Activated T-cell treated with anti-CD3 and anti-CD28 coated beads for 48 hours (primary cell): ENCODE results near the gene ZIC2.

ENCODE experiments used
- DNase-seq: peaks from one replicate; pipeline ENCODE4 v3.0.0-alpha.2; 2020; ENCODE audit warnings: low read depth

Gene ZIC2

DNA sequence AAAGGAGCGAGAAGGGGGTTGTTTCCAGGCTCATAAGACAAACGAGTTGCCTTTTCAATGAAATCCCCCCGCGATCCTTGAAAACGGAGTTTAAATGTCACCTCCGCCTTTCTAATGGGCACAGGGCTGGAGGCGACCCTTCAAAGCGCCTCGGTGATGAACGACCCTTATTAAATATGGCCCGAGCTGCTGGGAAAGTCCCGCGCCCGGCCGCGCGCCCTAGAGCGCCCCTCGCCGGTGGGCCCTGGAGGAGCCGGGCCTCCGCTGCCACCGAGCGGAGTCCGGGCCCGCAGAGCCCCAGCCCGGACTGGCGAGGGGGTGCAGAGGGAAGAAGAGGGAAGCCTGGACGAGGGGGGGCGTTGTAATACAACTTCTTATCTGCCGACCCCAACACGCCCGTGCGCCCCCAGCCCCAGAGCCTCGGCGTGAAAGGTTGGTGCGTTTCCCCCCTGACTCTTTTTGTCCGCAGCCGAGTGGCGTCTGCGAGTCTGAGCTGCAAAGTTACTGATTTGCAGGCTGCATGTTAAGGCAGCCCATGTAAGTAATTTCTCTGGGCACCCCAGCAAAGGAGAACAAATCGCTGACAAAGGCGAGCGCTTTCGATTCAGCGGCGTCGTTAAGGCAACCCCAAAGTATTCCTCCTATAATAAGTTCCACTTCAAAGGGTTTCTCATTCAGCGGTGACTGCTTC is 21.9 kb upstream of the ZIC2 start:
- DNase-seq, result no peak

DNA sequence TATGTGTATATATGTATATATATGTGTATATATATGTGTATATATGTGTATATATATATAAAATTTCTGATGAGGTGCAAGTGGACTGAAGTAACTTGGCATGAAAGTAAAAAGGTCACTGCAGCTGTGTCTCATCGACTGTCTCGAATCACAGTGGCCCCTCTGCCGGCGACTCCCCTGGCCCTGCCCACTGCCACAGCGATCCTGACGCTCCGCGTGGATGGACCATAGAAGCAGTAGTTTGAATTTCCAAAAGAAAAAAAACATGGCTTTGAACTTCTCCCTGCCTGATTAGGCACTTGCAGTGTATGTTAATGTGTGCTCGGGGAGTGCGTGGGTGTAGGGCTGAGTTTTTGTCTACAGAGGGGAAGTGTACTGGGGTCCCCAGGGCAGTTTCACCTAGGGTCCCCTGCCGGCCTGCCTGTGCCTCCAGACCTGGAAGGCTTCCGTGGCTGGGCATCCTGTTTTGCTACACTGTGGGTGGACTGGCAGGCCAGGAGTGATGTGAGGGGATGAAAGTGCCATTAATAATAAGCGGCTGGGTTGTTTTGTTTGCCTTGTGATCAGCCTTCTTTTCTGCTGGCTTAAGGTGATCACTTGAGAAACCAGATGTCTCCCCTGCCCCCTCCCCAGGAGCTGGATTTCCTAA is 20.8 kb upstream of the ZIC2 start:
- no peak for DNase-seq

DNA sequence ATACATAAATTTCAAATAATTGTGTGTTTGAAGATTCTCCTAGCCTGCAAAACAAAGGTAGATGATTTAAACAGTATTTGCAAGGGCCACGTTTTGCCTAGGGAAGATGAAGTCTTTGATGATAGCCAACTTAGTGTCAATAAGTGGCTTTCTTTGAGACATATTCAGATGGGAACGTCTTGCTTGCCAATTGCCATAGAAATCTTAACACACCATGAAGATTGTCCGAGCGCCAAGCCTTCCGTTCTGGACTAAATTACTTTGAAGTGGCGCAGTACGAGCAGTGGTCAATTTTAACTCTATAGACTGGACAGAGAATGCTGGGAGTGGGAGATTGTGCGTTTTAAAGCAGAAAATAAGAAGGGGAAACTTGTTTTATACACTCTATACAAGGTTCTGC is 19.9 kb upstream of the ZIC2 start:
- no peak for DNase-seq

DNA sequence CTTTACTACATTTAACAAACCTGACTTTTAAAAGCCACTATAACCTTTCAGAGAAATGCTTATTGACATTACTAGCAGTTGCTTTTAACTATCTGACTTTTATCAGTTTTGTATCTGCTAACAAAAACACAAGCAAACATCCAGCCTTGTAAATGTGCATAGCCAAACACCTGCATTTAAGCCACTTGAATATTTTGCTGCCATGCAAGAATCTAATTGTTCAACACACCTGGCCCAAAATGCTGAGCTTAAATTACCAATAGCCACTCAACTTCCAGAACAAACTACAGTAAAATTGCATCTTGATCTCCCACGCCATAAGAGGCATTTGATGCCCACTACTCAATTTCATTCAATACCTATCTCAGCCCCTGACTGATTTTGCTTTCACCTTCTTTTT is 19.3 kb upstream of the ZIC2 start:
- no peak for DNase-seq

DNA sequence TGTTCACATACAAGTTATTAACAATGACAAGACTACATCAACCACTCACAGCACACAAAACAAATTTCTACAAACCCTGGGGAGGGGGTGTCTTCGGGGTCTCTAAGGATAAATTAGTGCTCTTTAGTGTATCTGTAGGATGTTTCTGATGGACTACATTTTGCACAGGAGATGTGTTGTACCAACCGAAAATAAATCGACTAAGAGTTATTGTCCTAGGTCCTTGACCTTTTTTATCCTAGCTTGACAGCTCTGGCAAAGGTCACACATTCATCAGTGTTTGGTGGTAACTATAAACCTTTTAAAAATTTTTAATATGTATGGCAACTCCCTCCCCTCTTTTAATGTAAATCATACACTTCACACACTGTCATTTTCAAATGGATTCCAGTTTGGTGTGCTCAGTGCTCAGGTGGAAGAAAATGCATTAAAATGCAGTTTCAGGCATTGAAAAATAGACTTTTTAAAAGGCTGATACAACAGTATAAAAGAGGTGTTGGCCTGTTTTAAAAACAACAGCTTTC is 17.7 kb upstream of the ZIC2 start:
- no peak for DNase-seq

DNA sequence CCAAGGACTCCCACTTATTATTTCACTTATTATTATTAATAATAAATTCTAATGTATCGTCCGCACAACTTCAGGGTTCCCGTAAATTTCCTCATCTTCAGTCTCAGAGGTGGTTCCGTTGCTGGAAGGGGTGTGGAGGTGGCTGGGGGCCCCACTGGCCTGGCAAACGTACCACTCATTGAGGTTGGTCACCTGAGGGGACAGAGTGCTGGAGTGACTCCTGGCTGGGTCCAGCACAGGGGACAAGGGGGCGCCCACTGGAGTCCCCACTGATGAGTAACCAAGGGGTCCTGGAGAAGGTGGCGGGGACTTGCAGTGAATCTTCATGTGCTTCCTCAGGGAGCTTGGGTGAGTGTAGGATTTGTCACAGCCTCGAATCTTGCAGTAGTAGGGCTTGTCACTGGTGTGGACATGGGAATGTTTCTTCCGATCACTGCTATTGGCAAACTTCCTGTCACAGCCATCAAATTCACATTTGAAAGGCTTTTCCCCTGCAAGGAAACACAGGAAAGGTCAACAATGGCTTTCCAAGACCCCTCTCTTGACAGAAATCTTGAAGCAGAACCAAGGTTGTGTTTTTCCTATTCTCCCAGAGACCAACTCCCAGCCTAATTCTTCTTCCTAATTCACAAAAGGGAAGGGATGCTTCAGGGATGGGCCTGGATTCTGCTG is 16.1 kb upstream of the ZIC2 start:
- DNase-seq, result no peak

DNA sequence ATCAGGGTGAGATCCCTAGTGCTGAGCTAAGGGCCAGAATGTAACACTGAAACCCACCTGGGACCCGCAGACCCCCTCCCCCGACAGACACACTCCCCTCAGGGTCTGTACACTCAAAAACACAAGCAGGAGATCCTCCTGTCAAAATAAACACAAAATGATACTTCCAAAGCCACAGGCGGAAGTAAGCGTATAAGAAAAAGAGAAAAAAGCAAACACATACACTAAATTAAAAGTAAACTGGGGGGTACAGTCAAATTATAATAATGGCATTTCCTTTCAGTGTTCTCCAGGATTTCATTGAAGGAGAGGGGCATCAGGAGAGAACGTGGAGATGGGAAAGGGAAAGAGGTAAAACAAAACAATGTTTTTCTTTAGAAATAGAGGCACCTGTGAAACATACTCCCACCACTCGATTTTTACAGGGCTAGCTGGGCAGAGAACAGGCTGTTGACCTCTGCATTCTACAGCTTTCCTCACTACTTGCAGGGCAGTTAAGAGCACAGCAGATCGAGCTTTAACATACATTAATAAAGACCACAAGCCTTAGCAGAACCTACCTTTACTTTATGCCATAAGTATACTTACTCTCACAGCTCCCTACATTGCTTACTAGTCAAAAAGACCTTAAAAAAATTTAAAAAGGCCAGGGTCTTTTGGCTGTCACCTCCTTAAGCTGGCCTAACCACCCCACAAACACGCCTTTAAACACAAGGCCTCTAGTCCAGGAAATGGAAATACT is 15.3 kb upstream of the ZIC2 start:
- no peak for DNase-seq

DNA sequence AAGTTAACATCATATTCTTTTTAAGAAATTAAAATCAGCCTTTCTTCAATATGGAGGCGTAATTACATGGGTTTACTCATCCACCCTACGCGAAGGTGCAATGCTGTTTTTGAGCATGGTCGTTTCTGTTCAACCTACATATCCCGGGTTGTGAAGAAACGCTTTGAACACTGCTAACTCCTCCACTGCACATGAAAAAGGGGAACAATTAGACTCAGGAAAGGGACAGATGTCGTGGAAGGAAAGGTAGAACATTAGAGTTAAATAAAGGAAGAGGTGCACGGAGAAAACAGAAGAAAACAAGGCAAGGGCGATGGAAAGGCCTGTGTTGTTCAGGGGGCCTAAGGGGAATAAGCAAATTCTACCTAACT is 14.1 kb upstream of the ZIC2 start:
- DNase-seq, result no peak

DNA sequence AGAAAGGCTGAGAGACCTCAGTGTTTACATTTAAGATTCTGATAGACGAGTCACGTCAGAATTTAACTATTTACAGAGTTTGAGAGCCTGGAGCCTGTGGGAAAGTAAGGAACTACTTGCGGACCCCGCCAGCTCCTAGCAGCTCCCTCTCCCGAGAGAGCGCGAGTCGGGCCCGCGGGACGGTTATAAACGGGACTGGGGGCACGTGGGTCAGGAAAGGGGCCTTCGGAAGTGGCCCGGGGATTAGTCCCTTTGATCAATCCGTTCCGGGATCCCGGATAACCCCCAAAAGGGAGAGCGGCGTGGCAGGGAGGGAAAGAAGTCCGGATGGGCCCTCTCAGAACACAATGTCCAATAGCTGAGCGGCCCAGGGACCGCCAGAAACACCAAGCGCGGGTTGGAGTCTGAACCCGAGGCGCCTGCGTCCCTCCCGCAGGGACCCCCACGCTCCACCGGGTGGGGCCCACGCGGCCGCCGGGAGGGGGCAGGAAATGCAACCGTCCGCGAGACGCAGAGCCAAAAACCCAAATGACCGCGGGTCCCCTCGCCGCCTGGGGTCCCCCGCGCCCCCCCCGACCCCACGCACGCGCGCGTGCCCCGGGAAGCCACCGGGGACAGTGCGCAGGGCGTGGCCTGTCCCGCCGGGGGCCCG is 13.6 kb upstream of the ZIC2 start:
- DNase-seq, result no peak

DNA sequence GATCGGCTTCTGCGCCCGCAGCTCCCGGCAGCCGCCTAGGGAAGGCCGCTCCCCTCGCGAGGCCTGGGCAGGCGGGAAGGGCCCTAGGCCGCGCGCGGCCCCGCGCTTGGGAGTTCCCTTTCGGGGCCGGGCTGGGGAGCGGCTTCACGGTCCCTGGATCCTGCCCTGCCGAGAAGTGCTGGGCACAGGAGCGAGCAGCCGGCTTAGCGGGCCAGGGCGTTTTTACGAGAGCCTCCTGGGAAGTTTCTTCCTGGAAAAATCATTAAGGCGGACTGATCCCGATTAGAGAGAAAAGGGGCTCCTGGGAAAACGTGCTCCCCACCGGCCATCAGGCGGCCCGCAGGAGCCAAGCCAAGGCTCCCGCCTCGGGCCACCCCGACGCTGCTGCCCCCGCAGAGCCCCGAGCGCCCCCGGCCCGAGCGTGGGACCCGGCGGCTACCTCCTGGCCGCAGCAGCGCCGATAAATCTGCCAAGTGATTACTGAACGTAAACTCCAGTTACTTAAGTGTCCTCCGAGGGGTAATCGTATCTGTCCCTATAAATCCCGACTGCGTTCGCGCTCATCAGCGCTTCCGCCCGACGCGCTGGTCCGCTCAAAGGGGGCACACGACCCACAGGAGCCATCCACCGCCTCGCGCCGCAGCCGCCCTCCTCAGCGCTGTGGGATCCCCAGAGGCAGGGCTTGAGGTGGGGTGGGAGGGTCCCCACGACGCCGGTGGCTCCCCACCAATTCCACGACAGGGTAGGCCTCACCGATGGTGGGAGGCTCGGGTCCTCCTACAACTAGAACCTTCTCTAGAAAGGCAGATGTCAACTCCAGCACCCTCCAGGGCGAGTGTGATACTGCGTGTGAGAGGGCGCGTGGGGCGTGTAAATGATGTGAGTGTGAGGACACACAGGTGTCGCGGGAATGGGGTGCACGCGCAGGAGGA is 12.8 kb upstream of the ZIC2 start:
- no peak for DNase-seq

DNA sequence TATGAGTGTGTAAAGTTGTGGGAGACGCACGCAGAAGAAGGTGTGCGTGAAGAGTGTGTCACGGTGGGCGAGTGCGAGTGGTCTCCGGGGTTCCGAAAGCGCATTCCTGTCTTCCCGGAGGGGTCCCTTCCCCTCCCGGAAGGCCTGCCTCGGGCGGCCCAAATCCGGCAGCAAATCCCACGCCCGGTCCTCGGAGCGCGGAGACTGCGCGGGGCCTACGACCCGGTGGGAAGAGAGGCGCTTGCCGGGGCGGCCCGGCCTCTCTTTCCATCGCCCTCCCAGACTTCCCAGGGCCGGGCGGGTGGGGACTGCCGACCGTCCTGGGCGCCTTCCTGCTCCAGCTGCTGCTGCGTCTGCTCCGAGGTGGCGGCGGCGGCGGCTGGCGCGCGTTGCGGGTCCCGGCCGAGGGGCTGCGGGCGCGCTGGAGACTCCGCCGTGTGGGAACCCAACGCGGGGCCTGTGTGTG is 12.1 kb upstream of the ZIC2 start:
- no peak for DNase-seq

DNA sequence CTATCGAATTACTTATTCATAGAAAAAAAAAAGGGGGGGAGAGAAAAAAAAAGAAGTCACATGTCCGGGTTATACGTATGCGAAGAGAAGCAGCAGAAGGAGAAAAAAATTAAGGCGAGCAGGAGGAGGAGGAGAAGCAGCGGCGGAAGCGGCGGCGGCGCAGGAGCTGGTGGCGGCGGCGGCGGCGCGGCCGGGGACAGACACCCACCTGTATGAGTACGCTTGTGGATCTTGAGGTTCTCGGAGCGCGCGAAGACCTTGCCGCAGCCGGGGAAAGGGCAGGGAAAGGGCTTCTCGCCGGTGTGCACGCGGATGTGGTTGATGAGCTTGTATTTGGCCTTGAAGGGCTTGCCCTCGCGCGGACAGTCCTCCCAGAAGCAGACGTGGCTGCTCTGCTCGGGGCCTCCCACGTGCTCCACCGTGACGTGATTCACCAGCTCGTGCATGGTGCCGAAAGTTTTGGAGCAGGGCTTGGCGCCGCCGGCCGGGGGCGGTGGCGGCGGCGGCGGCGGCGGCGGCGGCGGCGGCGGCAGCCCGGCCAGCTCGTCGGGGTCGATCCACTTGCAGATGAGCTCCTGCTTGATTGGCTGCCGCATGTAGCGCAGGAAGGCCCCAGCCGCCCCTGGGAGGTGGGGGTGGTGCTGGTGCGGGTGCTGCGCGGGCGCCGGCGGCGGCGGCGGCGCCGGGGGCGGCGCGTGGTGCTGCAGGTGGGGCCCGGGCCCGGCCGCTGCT is 11.5 kb upstream of the ZIC2 start:
- no peak for DNase-seq

DNA sequence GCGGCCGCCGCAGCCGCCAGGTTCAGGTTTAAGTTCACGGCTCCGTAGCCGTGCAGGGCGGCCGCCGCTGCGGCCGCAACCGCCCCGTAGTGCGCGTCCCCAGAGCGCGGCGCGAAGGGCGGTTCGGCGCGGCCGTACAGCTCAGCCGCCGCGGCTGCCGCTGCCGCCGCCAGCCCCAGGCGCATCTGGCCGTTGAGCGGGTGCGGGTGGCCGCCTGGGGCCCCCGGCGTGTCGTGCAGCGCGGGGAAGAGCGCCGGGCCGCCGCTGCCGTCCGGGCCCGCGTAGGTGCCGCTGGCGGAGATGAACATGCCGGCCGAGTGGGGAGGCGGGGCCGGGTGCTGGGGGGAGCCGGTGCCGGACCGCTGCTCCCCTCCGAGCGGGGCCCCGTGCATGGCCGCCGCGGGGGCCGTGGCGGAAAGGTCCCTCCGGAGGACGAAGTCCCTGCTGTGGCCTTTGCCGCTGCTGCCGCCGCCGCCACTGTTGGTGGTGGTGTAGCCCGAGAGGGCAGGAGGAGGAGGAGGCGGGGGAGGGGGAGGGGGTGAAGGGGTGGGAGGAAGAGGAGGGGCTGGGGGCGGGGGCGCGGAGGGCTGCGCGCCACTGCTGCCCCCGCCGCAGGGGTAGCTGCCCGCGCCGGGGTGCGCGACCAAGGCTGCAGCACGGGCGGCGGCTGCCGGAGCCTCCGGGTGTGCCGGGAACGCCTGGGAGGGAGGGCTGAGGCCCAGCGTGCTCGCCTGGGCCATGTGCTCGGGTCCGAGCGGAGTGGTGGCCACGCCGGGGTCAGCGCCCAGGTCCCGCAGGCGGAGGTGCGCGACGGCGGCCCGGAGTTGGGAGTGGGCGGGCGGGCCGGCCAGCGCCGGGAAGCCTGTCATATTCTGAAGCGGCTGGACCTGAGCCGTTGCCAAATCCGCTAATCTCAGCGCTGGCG is 10.7 kb upstream of the ZIC2 start:
- no peak for DNase-seq

DNA sequence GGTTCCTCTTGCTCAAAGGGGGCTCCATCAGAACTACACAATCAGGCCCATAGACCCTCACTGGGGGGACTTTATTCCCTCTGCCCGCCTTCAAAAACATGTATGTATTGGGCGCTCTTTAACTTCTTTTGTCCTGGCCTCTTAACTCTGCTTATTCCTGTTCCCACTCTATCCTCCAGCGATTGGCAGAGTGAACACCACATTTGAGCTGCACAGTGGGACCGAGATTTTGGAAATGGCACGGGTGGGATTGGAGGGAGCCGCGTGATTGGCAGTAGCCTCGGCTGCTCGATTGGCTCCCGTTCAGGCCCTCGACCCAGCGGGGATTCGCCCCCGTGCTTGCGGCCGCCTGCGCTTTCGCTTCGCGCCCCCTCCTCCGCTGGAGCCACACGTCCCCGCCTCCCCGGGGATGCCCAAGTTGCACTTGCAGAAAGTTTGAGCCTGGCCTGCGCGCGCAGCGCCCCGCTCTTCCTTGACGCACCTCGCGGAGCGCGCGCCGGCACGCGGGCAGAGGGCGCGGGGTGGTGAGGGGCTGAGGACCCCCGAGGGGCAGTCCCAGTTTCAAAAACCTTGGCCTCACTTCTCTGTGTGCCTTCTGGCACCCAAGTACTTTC is 9.9 kb upstream of the ZIC2 start, which contains the start of gene ZIC5:
Gene ZIC5 (minus strand): TSS at position 192 of the 614 bp plus-strand sequence. CDS start 164 bp downstream, at position 28.
- DNase-seq, result no peak

DNA sequence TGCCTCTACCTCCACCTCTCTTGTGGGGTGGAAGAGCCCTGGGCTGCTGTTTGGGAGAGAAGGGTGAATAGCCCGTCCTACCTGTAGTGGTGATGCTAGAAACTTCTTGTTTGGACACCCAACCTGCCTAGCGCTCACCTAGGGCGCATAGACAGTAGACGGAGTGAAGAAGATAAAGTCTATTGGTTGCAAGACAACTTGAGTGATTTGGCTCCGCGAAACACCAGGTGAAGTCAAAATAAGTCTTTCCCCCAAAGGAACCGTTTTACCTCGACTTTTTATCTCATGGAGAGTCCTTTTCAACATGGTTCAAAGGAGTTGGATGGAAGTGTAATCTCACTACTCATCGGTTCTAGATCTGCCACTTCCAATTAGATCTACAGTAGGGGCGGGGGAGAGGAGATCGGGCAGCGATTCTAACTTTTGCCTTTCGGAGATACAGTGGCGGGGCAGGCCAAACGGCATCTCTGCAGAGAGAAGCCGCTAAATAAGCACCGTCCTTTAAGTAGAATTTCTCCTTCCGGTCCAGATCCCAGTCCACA is 9.3 kb upstream of the ZIC2 start:
- no peak for DNase-seq

DNA sequence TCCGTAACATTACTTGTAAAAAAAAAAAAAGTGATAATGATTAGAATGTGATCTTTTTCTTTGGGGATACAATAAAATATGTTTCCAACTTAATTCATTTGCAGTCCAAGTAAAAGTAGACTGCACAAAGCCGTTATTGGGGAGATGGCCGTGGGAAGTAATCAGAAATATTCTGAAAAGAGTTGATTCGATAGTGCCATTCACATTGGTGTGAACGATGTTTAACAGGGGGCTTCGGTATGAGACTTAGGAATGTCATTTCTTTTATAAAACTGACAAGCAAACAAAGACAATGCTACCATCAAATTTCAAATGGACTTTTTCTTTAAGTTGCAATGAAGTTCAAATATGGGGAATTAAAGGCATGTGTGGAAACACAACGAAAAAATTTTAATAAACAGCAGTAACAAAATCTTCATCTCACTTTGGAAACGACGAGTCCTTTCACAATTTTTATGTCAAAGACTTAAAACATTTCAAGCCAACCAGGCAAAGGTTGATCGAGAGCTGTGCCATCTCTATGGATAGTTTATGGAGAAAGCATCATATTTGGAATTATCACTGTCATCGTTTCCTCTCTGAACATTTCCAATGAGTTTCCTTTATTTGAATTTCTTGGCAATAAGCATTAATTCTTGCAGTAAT is 8.3 kb upstream of the ZIC2 start:
- DNase-seq, result no peak

DNA sequence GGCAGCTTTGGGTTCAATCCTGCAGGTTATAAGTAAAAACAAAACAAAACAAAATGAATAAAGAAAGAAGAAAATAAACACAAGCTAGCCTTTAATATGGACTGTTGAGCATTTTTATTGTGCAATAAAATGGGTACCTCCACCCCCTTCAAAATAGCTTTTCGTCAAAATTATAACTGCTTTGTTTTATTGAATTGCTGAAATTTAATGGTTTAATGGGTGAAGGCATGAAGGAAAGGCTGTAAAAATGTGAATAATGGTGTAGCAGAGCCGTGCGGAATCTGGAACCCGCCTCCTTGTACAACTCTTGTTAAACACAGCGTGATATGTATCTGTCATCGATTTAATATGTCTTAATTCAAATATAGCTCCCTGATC is 7.8 kb upstream of the ZIC2 start:
- no peak for DNase-seq
